PC-3 (cell line): ENCODE results near the gene NUAK2. TPM values are rescaled to one million over a fixed set of nuclear protein-coding genes. Genes with fewer than 3 reads are reported as not detected.

ENCODE experiments used
- ATAC-seq: fragments of 200-7000 bp; cut with Tn5 transposase; 2 replicates; pipeline ENCODE4 v1.9.1; 2020; ENCODE audit warnings: mild to moderate bottlenecking, moderate library complexity
- BruUV-seq: library from RNA; stranded (reverse); fragments of 400-500 nt; replicated peaks from 2 replicates; lab custom pipeline; 2021; lab: Mats Ljungman, UMichigan
- CTCF ChIA-PET: fragments of 300-600 bp; sonication (Branson Sonifier 250); formaldehyde crosslinking; loops from one replicate; lab custom pipeline; 2022; ENCODE audit warnings: antibody characterized with exemption; lab: Charles Lee
- POLR2A ChIA-PET: fragments of 300-600 bp; sonication (Branson Sonifier 250); formaldehyde crosslinking; loops from one replicate; lab custom pipeline; 2022; ENCODE audit warnings: antibody characterized with exemption; ENCODE audit not compliant: unreplicated experiment; lab: Charles Lee
- DNase-seq: peaks from one replicate; pipeline ENCODE4 v3.0.0-alpha.2; 2015
- H2AFZ ChIP-seq: fragments of 300-600 bp; sonication (generic); 2 replicates; pipeline ENCODE4 v1.6.0; 2016; ENCODE audit warnings: antibody characterized with exemption, low read length
- H3F3A ChIP-seq: fragments of 300-600 bp; sonication (generic); one replicate; pipeline ENCODE4 v1.6.0; 2017; ENCODE audit warnings: antibody characterized with exemption, low read length, control low read depth, mild to moderate bottlenecking; ENCODE audit not compliant: unreplicated experiment
- H3K27ac ChIP-seq: fragments of 300-600 bp; sonication (generic); 2 replicates; pipeline ENCODE4 v1.5.1; 2016; ENCODE audit warnings: mild to moderate bottlenecking, low read length
- H3K27me3 ChIP-seq: fragments of 300-600 bp; sonication (generic); 2 replicates; pipeline ENCODE4 v1.6.1; 2016; ENCODE audit warnings: low read length, mixed read lengths
- H3K36me3 ChIP-seq: fragments of 300-600 bp; sonication (generic); 2 replicates; pipeline ENCODE4 v1.6.1; 2016; ENCODE audit warnings: low read depth, mixed run types, low read length, mixed read lengths
- H3K4me1 ChIP-seq: fragments of 300-600 bp; sonication (generic); 2 replicates; pipeline ENCODE4 v1.5.1; 2016; ENCODE audit warnings: low read length; ENCODE audit not compliant: insufficient read depth
- H3K4me2 ChIP-seq: fragments of 300-600 bp; sonication (generic); 2 replicates; pipeline ENCODE4 v1.6.0; 2016; ENCODE audit warnings: low read length
- H3K4me3 ChIP-seq: fragments of 300-600 bp; sonication (generic); 2 replicates; pipeline ENCODE4 v1.5.1; 2016; ENCODE audit warnings: mild to moderate bottlenecking, low read length, mixed read lengths
- H3K79me2 ChIP-seq: fragments of 300-600 bp; sonication (generic); 2 replicates; pipeline ENCODE4 v1.6.1; 2017; ENCODE audit warnings: low read length, mixed read lengths
- H3K9ac ChIP-seq: fragments of 300-600 bp; sonication (generic); 2 replicates; pipeline ENCODE4 v1.6.0; 2016; ENCODE audit warnings: mild to moderate bottlenecking, low read length
- H3K9me2 ChIP-seq: fragments of 300-600 bp; sonication (generic); replicated peaks from 2 replicates; pipeline ENCODE4 v1.6.1; 2016; ENCODE audit warnings: mixed run types, low read length, mixed read lengths
- H3K9me3 ChIP-seq: fragments of 300-600 bp; sonication (generic); 2 replicates; pipeline ENCODE4 v1.6.1; 2016; ENCODE audit warnings: low read length, mixed read lengths
- H4K20me1 ChIP-seq: fragments of 300-600 bp; sonication (generic); 2 replicates; pipeline ENCODE4 v1.6.1; 2016; ENCODE audit warnings: low read length, mixed read lengths
- EZH2 ChIP-seq: fragments of 300-600 bp; sonication (generic); IDR thresholded peaks from one replicate; pipeline ENCODE4 v1.6.1; 2017; ENCODE audit warnings: antibody characterized with exemption, mild to moderate bottlenecking, low read length; ENCODE audit not compliant: unreplicated experiment
- EZH2phosphoT487 ChIP-seq: fragments of 300-600 bp; sonication (generic); IDR thresholded peaks from 2 replicates; pipeline ENCODE4 v1.6.1; 2018; ENCODE audit warnings: mild to moderate bottlenecking, antibody characterized with exemption, low read length, borderline replicate concordance
- intact Hi-C: fragments of 100-400 bp; cut with micrococcal nuclease; formaldehyde crosslinking; loops from 2 replicates; pipeline ENCODE4 v1.9.0; 2023
- total RNA-seq: library from RNA; depleted of rRNA; stranded (reverse); fragments of >200 nt; gene quantifications from 2 replicates; pipeline ENCODE4 v1.2.3, GENCODE V29; 2014
- TF ChIP-seq, protein P1 (sequence below): fragments of 300-600 bp; sonication (generic); conservative IDR thresholded peaks from 2 replicates; pipeline ENCODE4 v1.5.1; 2017; ENCODE audit warnings: antibody characterized with exemption, low read depth, mild to moderate bottlenecking, low read length

NUAK2 gene
- total RNA-seq, 1 experiment from 2014 or later: 3.8 TPM

DNA sequence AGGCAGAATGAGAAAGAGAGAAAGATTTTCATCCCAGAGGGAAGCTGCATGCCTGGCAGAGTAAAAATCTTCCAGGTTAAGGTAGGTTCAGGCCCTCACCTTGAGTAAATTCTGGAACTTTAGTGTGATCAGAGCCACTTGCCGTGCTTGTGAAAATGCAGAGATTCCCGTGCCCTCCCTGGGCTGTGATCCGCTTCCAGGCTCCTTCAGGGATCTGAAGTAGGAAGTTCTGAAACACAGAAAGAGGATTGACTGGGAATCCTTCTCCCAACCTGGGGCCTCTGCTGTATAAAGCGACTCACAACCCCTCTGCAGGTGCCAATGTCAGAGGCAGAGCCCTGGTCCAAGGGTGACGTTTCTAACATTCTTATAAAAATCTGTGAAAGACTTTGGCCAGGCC is 26.6 kb downstream of the NUAK2 start:
- no peak for TF ChIP-seq EZH2phosphoT487
- Histone ChIP-seq H3K9ac (peak overlapping the region; percentile 28), H3K9me3 (no peaks in the 10 kb centered on the region), H3K27me3 (no peaks in the 10 kb centered on the region), H2AFZ (no peak overlapping the region), H3K36me3 (no peaks in the 10 kb centered on the region), H3K9me2 (no peaks in the 10 kb centered on the region), H3K27ac (peak overlapping the region; percentile 73), H3K79me2 (no peaks in the 10 kb centered on the region), H3K4me1 (peaks cover 44% of the 10 kb centered on the region), H3K4me3 (no peak overlapping the region), H3F3A (no peaks in the 10 kb centered on the region), H3K4me2 (peak overlapping the region; percentile 58), H4K20me1 (no peaks in the 10 kb centered on the region)
- intact Hi-C loops: no loop called here
- BruUV-seq: no TSS peak
- CTCF ChIA-PET: interaction anchor here (0.7 to 1.0 kb wide), 3 partner anchors 10 to 30 kb away, joined by 3 to 5 read pairs (median 4); no protein-coding TSS in a partner anchor
- DNase-seq (peak; percentile 40), ATAC-seq (peak; percentile 11)
- POLR2A ChIA-PET: interaction anchor here (0.9 kb wide), 1 partner anchor 25 kb away, joined by 3 read pairs; no protein-coding TSS in a partner anchor

DNA sequence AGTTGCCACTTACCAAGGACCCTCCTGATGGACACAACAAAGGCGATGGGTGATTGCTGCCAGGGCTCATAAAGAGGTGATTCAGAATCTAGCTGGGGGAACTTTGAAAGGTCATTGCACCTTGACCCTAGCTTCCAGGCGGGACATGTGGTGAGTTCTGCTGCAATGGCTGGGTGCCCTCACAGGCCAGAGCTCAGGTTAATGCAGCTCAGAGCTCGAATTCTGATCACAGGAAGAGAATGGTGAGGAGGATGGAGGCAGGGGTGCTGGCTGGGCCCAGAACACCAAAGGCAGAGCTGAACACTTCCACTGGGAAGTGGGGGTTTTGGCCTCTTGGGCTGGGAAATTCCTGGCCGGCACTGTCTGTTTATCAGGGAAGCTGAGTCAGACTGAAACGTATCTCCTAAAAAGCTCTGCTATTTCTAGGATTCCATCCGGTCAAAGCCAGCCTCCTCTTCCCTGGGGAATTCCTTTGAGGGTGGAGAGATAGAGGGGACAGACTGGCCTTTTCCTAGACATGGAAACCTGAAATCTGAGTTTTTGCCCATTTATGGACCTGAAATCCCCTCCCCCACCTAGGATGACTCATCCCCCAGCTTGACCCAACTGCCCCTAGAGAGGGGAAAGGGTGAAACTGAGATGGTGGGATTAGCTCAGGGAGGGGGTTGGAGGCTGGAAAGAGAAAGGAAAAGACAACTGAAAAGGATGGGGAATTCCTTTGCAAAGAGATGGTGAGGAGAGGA is 27.2 kb downstream of the NUAK2 start:
- ChIA-PET CTCF (interaction anchor here (0.7 to 1.0 kb wide), 4 partner anchors 10 to 153 kb away, joined by 3 to 5 read pairs (median 4); no protein-coding TSS in a partner anchor), POLR2A (interaction anchor here (0.6 to 0.9 kb wide), 3 partner anchors 25 to 489 kb away, joined by 3 read pairs; no protein-coding TSS in a partner anchor)
- peak; percentile 87 for DNase-seq
- intact Hi-C loops: no loop called here
- no peak overlapping the region for H3K4me3 ChIP-seq
- peak overlapping the region; percentile 73 for H3K27ac ChIP-seq
- H2AFZ ChIP-seq: peak overlapping the region; percentile 54
- no peaks in the 10 kb centered on the region for H3K9me2 ChIP-seq
- TF ChIP-seq, protein P1, sequence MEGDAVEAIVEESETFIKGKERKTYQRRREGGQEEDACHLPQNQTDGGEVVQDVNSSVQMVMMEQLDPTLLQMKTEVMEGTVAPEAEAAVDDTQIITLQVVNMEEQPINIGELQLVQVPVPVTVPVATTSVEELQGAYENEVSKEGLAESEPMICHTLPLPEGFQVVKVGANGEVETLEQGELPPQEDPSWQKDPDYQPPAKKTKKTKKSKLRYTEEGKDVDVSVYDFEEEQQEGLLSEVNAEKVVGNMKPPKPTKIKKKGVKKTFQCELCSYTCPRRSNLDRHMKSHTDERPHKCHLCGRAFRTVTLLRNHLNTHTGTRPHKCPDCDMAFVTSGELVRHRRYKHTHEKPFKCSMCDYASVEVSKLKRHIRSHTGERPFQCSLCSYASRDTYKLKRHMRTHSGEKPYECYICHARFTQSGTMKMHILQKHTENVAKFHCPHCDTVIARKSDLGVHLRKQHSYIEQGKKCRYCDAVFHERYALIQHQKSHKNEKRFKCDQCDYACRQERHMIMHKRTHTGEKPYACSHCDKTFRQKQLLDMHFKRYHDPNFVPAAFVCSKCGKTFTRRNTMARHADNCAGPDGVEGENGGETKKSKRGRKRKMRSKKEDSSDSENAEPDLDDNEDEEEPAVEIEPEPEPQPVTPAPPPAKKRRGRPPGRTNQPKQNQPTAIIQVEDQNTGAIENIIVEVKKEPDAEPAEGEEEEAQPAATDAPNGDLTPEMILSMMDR: no peak
- TF ChIP-seq EZH2phosphoT487: no peak
- TF ChIP-seq EZH2: no peak
- H3K4me2 ChIP-seq: peak overlapping the region; percentile 58
- no peaks in the 10 kb centered on the region for H3F3A ChIP-seq
- peak overlapping the region; percentile 28 for H3K9ac ChIP-seq
- H3K9me3 ChIP-seq: no peaks in the 10 kb centered on the region
- H3K79me2 ChIP-seq: no peaks in the 10 kb centered on the region
- H4K20me1 ChIP-seq: no peaks in the 10 kb centered on the region
- BruUV-seq: no TSS peak
- H3K36me3 ChIP-seq: no peaks in the 10 kb centered on the region
- H3K27me3 ChIP-seq: no peaks in the 10 kb centered on the region
- H3K4me1 ChIP-seq: peaks cover 44% of the 10 kb centered on the region
- peak; percentile 67 for ATAC-seq

DNA sequence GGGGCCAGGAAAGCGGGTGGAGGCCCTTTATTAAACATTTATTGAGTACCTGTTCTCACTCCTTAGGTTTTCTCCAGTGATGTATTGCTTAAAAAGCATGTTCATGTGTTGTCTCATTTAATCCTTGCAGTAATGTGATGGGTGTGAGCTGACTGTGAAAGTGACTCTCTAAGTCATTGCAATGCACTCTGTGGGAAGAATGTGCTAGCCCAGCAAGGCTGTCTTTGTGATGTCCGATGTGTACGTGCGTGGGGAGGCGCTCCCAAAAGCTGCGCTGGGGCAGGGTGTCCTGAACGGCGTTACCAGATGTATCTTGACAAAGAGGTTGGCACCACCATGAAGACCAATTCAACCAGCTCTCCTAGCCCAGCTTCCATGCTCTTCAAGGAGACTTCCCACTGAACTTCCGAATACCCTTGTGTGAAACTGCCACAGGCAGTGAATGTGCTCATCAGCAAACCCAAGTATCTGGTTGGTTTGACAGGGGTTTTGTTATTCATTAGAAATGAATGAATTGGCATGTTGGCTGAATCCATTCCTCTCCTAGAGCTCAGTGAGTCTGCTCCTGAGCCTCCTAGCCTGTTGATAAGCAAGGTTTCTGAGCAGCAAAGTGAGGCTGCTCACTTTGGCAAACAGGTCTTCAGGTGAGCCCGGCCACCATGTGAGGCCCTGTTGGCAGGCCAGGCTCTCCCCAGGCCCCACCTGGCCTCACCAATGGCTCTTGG is 28.0 kb downstream of the NUAK2 start:
- 0 out of 2 replicates have a peak overlapping the region, but pooled peaks have one; percentile 54 for H2AFZ ChIP-seq
- no peak for DNase-seq
- ChIA-PET POLR2A (interaction anchor here (0.6 kb wide), 1 partner anchor 488 kb away, joined by 3 read pairs; no protein-coding TSS in a partner anchor), CTCF (interaction anchor here (0.6 kb wide), 1 partner anchor 21 kb away, joined by 3 read pairs; no protein-coding TSS in a partner anchor)
- H3K36me3 ChIP-seq: no peaks in the 10 kb centered on the region
- TF ChIP-seq EZH2: no peak
- no peak for TF ChIP-seq EZH2phosphoT487
- TF ChIP-seq, protein P1: no peak
- H3K4me1 ChIP-seq: peaks cover 37% of the 10 kb centered on the region
- H3K4me3 ChIP-seq: no peak overlapping the region
- intact Hi-C loops: no loop called here
- H3K9me3 ChIP-seq: no peaks in the 10 kb centered on the region
- peak overlapping the region; percentile 58 for H3K4me2 ChIP-seq
- no TSS peak for BruUV-seq
- H3K27me3 ChIP-seq: no peaks in the 10 kb centered on the region
- no peaks in the 10 kb centered on the region for H4K20me1 ChIP-seq
- H3K27ac ChIP-seq: peak overlapping the region; percentile 73
- no peaks in the 10 kb centered on the region for H3K79me2 ChIP-seq
- peak overlapping the region; percentile 21 for H3K9ac ChIP-seq
- ATAC-seq: no peak
- H3K9me2 ChIP-seq: no peaks in the 10 kb centered on the region
- no peaks in the 10 kb centered on the region for H3F3A ChIP-seq
